Activated naive CD4-positive, alpha-beta T cell treated with anti-CD3 and anti-CD28 coated beads, Interleukin-2, amount 10 ng/mL, durations not matched to agents 7 days and 5 days (primary cell): ENCODE results near the gene DDX31.

Source experiments
- CTCF ChIA-PET: fragments of 350-600 bp; sonication (Branson Sonifier 250); formaldehyde crosslinking; loops from one replicate; lab custom pipeline; 2021; ENCODE audit warnings: antibody characterized with exemption; lab: Charles Lee
- DNase-seq: peaks from one replicate; pipeline ENCODE4 v3.0.0-alpha.2; 2020
- H3K27ac Mint-ChIP-seq: one replicate; pipeline ENCODE4 v1.8.0; 2021; ENCODE audit warnings: mild to moderate bottlenecking, moderate library complexity, mixed read lengths
- H3K27me3 Mint-ChIP-seq: one replicate; pipeline ENCODE4 v1.8.0; 2021; ENCODE audit warnings: mild to moderate bottlenecking, mixed read lengths
- H3K36me3 Mint-ChIP-seq: one replicate; pipeline ENCODE4 v1.8.0; 2021; ENCODE audit warnings: mixed read lengths
- H3K4me1 Mint-ChIP-seq: one replicate; pipeline ENCODE4 v1.8.0; 2021; ENCODE audit warnings: mixed read lengths
- H3K4me3 Mint-ChIP-seq: one replicate; pipeline ENCODE4 v1.8.0; 2021; ENCODE audit warnings: mild to moderate bottlenecking, moderate library complexity, mixed read lengths
- H3K9me3 Mint-ChIP-seq: one replicate; pipeline ENCODE4 v1.8.0; 2021; ENCODE audit warnings: mixed read lengths

The DDX31 gene

DNA sequence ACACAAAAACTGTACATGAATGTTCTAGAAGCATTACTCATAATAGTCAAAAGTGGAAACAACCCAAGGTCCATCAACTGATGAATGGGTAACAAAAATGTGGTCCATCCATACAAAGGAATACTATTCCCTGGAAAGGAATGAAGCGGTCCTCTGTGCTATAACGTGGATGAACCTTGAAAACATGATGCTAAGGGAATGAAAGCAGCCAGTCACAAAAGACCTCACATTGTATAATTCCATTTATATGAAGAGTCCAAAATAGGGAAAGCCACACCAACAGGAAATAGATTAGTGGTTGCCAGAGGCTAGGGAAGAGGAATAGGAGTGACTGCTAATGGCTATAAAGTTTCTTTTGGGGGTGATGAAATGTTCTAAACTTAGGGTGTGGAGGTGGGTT lies 110.1 kb downstream of the DDX31 start:
- Mint-ChIP-seq H3K36me3 (no peaks in the 10 kb centered on the region), H3K27me3 (peaks cover 56% of the 10 kb centered on the region), H3K9me3 (peaks cover 3% of the 10 kb centered on the region), H3K4me1 (peaks cover 3% of the 10 kb centered on the region), H3K4me3 (no peak overlapping the region), H3K27ac (no peak overlapping the region)
- CTCF ChIA-PET: no interaction called here
- no peak for DNase-seq

- Mint-ChIP-seq H3K4me3 (no peak overlapping the region), H3K4me1 (peaks cover 3% of the 10 kb centered on the region), H3K27ac (no peak overlapping the region), H3K9me3 (peaks cover 3% of the 10 kb centered on the region), H3K36me3 (no peaks in the 10 kb centered on the region), H3K27me3 (peaks cover 44% of the 10 kb centered on the region)
- no peak for DNase-seq
- CTCF ChIA-PET: no interaction called here
These were observed 112.6 kb downstream of the DDX31 start for GRCh38 chr9:132557159-132557558.

DNA sequence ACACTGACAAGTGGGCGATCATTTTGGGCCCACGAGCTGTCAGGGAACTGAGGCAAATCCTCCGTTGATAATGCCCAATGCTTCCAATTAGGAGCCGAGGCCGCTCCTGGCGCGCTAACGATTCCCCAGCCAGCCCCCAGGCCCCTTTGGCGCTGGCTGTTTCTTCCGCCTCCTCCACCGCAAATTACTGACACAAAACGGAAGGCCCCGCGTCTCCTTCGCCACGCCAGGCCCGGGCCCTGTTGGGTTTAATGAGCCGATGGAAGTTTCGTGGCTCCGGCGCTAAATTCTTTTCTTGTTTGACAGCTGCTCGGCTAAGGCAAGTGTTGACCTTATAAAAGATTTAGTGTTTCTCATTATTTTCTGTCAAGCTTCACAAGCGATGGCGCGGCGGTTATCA lies 113.1 kb downstream of the DDX31 start:
- Mint-ChIP-seq H3K27ac (no peak overlapping the region), H3K36me3 (no peaks in the 10 kb centered on the region), H3K4me3 (no peak overlapping the region), H3K9me3 (peaks cover 3% of the 10 kb centered on the region), H3K27me3 (peaks cover 40% of the 10 kb centered on the region), H3K4me1 (peaks cover 3% of the 10 kb centered on the region)
- CTCF ChIA-PET: no interaction called here
- DNase-seq: no peak

DNA sequence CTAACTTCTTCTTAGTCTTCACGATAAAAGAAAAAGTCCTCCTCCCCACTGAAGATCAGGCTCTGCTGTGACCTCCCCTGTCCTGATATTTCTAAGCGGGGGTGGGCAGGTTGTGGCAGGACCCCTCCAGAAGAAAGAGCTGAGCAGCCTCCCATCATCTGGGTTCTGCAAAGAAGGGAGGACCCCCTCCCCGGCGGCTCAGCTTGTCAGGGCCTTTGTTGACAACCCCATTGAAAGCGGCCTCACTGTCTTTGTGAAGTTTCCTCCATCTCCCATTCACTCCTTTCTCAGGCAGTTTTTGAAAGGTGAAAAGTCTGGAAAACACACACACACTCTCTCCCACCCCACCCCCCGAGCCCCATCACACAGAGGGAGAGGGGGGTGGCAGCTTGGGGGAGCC lies 113.5 kb downstream of the DDX31 start:
- no peak overlapping the region for H3K27ac Mint-ChIP-seq
- no peak overlapping the region for H3K4me3 Mint-ChIP-seq
- peaks cover 3% of the 10 kb centered on the region for H3K4me1 Mint-ChIP-seq
- H3K36me3 Mint-ChIP-seq: no peaks in the 10 kb centered on the region
- peaks cover 35% of the 10 kb centered on the region for H3K27me3 Mint-ChIP-seq
- no peak for DNase-seq
- H3K9me3 Mint-ChIP-seq: peaks cover 3% of the 10 kb centered on the region
- CTCF ChIA-PET: interaction anchor here (0.5 kb wide), 1 partner anchor 555 kb away, joined by 3 read pairs; no protein-coding TSS in a partner anchor

DNA sequence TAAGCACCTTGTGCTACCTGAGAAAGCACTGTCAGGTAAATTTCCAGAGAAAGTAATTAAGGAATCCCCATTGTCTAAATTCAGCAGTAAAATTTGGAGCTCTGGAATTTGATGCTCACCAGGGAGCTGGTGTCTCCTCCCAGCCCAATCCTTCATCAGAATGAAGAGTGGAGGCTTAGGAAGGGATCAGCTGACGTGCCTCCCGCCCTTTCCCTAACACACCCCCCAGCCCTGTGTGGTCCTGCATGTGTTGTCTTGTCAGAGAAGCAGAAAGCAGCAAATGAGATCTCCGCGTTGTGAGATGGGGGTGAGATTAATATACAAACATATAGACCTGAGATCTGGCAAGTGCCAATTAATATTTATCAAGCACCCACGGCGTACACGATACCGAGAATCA lies 114.3 kb downstream of the DDX31 start:
- Mint-ChIP-seq H3K27ac (no peak overlapping the region), H3K36me3 (no peaks in the 10 kb centered on the region), H3K9me3 (peaks cover under 1% of the 10 kb centered on the region), H3K4me3 (no peak overlapping the region), H3K4me1 (peaks cover under 1% of the 10 kb centered on the region), H3K27me3 (peaks cover 33% of the 10 kb centered on the region)
- CTCF ChIA-PET: no interaction called here
- DNase-seq: no peak

DNA sequence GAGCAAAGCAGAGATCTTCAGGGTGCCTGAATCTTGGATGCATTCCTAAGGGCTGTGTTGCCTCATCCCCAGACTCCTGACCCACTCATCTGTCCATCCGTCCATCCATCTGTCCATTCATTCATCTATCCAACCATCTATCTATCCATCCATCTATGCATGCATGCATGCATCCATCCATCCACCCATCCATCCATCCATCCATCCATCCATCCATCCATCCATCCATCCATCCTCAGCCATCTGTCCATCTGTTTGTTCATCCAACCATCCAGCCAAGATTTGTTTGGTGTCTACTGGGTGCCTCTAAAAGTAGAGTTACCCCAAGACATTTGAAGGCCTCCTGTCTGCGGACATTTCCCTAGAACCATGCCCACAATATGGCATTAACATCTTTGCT lies 115.0 kb downstream of the DDX31 start:
- CTCF ChIA-PET: no interaction called here
- DNase-seq: no peak
- Mint-ChIP-seq H3K36me3 (no peaks in the 10 kb centered on the region), H3K4me1 (no peaks in the 10 kb centered on the region), H3K27ac (no peak overlapping the region), H3K4me3 (no peak overlapping the region), H3K9me3 (no peaks in the 10 kb centered on the region), H3K27me3 (peaks cover 27% of the 10 kb centered on the region)

DNA sequence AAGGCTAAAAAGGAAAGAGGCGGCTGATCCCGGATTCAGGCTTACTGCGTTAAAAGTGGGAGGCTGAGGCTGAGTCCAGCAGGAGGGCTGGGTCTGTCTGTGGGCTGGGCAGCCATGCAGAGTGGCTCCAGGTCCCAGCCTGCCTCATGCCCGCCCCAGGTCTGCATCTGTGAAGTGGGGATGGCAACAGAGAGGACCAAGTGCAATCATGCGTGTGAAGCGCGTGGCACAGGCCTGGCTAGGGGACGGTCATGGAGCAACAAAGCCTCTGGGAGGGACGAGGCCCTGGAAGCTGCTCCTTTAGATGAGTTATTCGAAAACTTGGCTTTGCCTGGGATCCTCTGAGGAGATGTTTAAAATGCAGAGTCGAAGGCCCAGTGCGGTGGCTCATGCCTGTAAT lies 117.7 kb downstream of the DDX31 start:
- H3K9me3 Mint-ChIP-seq: no peaks in the 10 kb centered on the region
- CTCF ChIA-PET: no interaction called here
- no peaks in the 10 kb centered on the region for H3K4me1 Mint-ChIP-seq
- H3K36me3 Mint-ChIP-seq: no peaks in the 10 kb centered on the region
- H3K4me3 Mint-ChIP-seq: no peak overlapping the region
- DNase-seq: no peak
- H3K27ac Mint-ChIP-seq: no peak overlapping the region
- H3K27me3 Mint-ChIP-seq: peaks cover 29% of the 10 kb centered on the region

DNA sequence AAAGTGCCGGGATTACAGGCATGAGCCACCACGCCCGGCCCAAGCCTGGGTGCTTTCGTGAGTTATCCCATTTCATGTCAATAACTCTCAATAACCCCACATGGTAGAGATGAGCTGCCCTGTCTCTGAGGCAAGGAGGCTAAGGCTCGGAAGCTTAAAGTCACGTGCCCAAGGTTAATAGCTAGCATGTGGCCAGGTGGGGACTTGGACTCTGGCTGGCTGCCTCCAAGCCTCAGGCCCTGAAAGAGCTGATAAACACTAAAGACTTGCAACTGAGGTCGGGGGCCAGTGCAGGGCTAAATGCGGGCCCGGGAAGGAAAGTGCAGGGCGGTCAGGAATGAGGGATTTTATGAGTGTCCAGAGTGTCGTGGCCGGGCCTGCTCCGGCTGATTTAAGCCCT lies 118.2 kb downstream of the DDX31 start:
- Mint-ChIP-seq H3K27ac (no peak overlapping the region), H3K9me3 (no peaks in the 10 kb centered on the region), H3K36me3 (no peaks in the 10 kb centered on the region), H3K27me3 (peaks cover 30% of the 10 kb centered on the region), H3K4me1 (no peaks in the 10 kb centered on the region), H3K4me3 (no peak overlapping the region)
- no peak for DNase-seq
- CTCF ChIA-PET: no interaction called here

DNA sequence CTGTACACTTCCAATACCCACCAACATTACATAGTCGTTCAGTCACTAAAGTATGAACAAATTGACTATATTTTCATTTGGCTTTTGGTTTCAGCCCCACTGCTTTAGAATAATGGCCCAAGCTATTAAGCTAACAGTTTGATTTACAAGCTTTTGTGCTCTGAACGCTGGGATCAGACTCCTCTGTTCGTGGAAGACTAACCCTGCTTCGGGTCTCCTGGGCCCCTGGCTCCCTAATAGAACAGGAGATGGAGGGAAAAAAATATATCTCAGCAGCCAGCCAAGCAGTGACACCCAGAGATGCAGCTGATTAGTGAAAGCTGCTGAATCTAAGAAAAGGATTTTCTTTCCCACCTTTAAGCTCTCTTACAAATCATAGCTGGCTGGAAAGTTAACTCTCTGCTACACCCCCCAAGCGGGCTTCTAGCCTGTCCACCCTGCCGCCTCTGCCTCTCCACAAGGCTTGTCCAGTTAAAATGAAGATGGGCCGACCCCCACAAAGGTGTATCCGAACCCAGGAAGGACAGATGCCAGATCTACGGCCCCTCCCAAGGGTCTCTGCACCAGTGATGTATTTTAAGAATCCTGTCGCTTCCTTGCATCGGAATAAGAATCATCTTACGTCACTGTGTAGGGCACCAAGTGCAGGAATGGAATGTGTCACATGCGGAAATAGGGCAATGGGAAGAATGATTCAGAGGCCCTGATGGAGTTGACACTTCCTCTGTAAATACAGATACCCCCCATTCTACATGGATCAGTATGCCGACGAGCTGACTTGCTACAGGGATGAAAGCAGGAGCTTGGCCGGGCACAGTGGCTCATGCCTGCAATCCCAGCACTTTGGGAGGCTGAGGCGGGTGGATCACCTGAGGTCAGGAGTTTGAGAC lies 120.8 kb downstream of the DDX31 start:
- Mint-ChIP-seq H3K4me1 (no peaks in the 10 kb centered on the region), H3K4me3 (no peak overlapping the region), H3K27me3 (peaks cover 48% of the 10 kb centered on the region), H3K9me3 (no peaks in the 10 kb centered on the region), H3K36me3 (no peaks in the 10 kb centered on the region), H3K27ac (no peak overlapping the region)
- DNase-seq: no peak
- CTCF ChIA-PET: no interaction called here

DNA sequence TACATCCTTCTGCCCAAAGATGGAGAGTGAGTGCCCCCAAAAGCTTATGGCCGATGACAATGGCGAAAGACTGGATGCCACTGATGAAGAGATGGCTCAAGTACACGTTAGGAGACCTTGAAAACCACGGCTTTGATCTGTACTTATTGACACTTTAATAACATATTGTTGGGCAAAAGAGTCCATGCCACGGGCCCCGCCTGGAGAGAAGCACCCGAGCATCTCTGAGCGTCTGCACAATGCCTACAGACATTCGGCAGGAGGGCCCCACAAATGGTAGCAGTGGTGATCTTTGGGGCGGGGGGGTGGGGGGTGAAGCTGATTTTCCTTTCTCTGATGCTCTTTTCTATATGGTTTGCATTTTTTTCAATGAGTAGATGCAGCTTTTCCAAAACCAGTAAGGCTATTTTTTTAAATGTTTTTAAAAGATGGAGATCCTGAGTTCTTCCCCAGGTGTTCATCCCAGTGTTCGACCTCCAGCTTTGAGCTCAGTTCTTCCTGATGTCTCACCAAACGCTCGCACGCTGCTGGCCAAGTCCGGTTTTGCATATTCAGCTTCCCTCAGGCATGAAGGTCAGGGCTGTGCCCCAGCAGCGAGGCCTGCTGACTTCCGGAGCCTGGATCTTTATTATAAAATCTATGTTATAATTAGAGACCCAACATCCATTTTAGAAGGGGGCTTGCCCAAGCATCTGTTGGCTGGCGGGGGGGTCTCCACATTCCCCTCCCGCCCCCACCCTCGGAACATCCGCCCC lies 121.6 kb downstream of the DDX31 start:
- no peaks in the 10 kb centered on the region for H3K9me3 Mint-ChIP-seq
- H3K27ac Mint-ChIP-seq: no peak overlapping the region
- H3K4me1 Mint-ChIP-seq: no peaks in the 10 kb centered on the region
- H3K4me3 Mint-ChIP-seq: no peak overlapping the region
- CTCF ChIA-PET: no interaction called here
- H3K27me3 Mint-ChIP-seq: peaks cover 53% of the 10 kb centered on the region
- H3K36me3 Mint-ChIP-seq: no peaks in the 10 kb centered on the region
- DNase-seq: no peak

GRCh38 chr9:132547436-132547835 lies 122.3 kb downstream of the DDX31 start:
- H3K4me1 Mint-ChIP-seq: no peaks in the 10 kb centered on the region
- peaks cover 54% of the 10 kb centered on the region for H3K27me3 Mint-ChIP-seq
- no peak overlapping the region for H3K4me3 Mint-ChIP-seq
- no peak overlapping the region for H3K27ac Mint-ChIP-seq
- DNase-seq: no peak
- H3K36me3 Mint-ChIP-seq: no peaks in the 10 kb centered on the region
- no peaks in the 10 kb centered on the region for H3K9me3 Mint-ChIP-seq
- CTCF ChIA-PET: interaction anchor here (0.6 kb wide), 1 partner anchor 1405 kb away, joined by 3 read pairs; no protein-coding TSS in a partner anchor

GRCh38 chr9:132547052-132547431 lies 122.7 kb downstream of the DDX31 start:
- Mint-ChIP-seq H3K27ac (no peak overlapping the region), H3K36me3 (no peaks in the 10 kb centered on the region), H3K27me3 (peaks cover 54% of the 10 kb centered on the region), H3K4me1 (no peaks in the 10 kb centered on the region), H3K4me3 (no peak overlapping the region), H3K9me3 (no peaks in the 10 kb centered on the region)
- CTCF ChIA-PET: interaction anchor here (0.6 kb wide), 1 partner anchor 1404 kb away, joined by 3 read pairs; no protein-coding TSS in a partner anchor
- DNase-seq: no peak

DNA sequence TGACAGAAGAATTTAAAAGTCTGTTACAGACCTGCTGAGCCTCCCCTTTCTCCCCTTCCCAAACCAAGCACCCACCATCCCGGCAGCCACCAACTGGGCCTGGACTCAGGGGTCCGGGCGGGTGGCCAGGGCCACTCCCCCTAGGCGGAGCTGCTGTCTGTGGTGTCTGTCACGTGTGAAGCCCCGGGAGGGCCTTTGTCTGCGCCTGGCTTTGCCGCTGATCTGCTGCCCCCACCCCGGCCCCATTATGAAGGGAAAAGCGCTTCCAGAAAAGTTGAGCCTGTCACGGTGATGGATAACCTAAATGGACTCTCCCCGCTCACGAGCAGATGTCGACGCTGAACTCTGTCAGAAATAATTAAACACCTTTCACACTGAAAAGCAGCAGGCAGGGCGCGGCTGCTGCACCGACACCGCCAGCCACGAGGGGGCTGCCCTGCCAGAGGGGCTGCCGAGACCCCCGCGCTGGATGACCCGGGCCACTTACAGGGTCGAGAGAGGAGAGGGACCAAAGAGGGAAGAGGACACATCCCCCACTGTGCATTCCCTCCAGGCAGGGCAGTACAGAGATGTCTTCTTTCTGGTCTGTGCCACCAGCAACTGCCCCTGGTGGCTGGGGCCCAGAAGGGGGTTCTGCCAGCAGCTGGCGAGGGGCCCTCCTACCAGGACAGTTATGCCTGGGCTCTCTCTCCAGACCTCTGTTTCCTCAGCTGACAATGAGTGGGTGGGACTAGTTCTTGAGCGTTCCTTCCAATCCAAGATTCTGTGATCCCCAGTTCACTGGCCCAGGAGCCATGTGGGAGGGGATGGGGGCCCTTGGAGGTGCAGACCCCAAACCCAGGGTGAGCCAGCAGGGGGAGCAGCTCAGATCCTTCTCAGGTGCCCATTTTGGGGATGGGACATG lies 123.4 kb downstream of the DDX31 start:
- Mint-ChIP-seq H3K4me1 (no peaks in the 10 kb centered on the region), H3K36me3 (no peaks in the 10 kb centered on the region), H3K27me3 (peaks cover 54% of the 10 kb centered on the region), H3K27ac (no peak overlapping the region), H3K4me3 (no peak overlapping the region), H3K9me3 (no peaks in the 10 kb centered on the region)
- CTCF ChIA-PET: interaction anchor here (0.6 kb wide), 1 partner anchor 1404 kb away, joined by 3 read pairs; no protein-coding TSS in a partner anchor
- DNase-seq: no peak

DNA sequence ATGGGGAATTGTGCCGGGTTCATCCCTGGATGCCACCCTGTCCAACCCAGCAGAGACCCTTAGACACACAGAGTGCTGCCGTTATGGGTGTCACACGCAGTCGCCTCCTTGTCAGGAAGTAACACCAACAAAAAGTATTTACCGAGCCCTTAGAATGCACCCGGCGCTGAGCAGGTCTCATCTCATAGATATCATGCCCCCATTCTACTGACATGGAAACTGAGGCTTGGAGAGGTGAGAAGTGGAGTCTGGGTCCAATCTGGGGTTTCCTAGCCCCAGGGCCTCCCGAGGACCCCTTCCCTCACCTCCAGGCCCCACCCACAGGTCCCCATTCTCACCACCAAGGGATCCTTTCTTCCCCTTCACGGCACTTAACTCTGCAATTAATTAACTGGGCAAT lies 124.2 kb downstream of the DDX31 start:
- Mint-ChIP-seq H3K4me1 (no peaks in the 10 kb centered on the region), H3K9me3 (no peaks in the 10 kb centered on the region), H3K27me3 (peaks cover 49% of the 10 kb centered on the region), H3K36me3 (no peaks in the 10 kb centered on the region), H3K27ac (no peak overlapping the region), H3K4me3 (no peak overlapping the region)
- no peak for DNase-seq
- CTCF ChIA-PET: no interaction called here
